GM12873 (cell line): ENCODE results near the gene MYH15.

Experiments used
- TF ChIP-seq, protein P1 (sequence below): IDR thresholded peaks from 2 replicates; pipeline ENCODE4 v1.5.1; 2012; ENCODE audit warnings: low read depth, mild to moderate bottlenecking, moderate library complexity, low read length, control low read depth; ENCODE audit not compliant: insufficient read depth; ENCODE audit errors: missing control alignments

The MYH15 gene

DNA sequence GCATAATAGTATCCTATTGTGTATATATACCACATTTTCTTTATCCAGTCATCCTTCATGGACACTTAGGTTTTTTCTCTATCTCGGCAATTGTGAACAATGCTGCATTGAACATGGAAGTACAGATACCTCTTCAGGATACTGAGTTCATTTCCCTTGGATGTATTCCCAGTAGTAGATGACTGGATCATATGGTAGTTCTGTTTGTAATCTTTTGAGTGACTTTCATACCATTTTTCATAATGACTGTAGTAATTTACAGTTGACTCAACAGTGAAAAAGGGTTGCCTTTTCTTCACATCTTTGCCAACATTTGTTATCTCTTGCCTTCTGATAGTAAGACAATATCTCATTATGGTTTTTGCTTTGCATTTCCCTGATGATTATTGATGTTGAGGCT lies 21.8 kb downstream of the MYH15 start:
- TF ChIP-seq, protein P1, sequence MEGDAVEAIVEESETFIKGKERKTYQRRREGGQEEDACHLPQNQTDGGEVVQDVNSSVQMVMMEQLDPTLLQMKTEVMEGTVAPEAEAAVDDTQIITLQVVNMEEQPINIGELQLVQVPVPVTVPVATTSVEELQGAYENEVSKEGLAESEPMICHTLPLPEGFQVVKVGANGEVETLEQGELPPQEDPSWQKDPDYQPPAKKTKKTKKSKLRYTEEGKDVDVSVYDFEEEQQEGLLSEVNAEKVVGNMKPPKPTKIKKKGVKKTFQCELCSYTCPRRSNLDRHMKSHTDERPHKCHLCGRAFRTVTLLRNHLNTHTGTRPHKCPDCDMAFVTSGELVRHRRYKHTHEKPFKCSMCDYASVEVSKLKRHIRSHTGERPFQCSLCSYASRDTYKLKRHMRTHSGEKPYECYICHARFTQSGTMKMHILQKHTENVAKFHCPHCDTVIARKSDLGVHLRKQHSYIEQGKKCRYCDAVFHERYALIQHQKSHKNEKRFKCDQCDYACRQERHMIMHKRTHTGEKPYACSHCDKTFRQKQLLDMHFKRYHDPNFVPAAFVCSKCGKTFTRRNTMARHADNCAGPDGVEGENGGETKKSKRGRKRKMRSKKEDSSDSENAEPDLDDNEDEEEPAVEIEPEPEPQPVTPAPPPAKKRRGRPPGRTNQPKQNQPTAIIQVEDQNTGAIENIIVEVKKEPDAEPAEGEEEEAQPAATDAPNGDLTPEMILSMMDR = no peak

DNA sequence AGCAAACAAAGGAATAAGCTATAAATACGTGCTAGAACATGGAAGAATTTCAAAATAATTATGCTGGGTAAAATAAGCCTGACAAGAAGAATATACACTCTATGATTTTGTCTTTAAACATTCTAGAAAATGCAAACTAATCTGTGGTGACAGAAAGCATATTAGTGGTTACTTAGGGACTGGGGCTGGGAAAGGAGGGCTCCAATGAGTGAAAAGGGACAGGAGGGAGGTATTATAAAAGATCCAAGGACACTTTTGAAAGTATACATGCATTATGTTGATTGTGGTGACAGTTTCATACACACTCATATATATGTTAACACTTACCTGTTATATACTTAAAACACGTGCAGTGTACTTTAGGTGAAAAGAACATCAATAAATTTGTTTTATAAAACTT lies 23.0 kb downstream of the MYH15 start:
- TF ChIP-seq, protein P1 = no peak

DNA sequence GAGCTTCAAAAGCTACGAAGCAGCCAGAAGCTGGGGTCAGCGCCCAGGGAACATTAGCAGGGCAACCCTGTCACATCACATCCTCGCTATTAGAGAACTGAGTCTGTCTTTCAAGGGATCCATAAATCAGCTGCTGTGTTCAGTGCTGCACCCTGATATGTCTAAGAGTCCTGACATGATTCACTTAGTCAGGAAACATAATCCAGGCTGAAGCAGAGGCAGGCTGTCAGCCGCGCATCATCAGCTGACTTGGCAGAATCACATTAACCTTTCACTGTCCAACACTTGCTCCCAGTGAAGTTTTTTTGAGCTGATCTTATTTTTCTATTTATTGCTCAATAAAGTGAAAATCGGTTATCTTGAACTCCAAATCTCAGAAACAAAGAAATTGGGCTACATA lies 23.5 kb downstream of the MYH15 start:
- TF ChIP-seq, protein P1 = no peak

DNA sequence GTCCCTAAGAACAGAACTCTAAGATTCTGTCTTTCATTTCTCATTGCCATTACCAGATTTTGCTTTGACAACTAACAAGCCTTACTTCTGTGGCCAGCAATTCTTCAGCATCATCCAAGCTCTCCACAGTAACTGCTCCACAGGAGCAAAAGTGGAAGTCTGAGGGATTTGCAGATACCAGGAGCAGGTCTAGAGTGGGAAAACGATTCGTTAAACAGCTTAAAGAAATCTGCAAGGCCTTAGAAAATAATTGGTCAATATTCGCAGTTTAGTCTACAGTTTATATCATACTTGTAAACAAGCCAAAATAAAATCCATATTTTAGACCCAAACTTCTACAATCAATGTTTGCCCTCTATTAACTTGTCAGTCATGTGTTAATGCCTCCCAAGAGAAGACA lies 24.1 kb downstream of the MYH15 start:
- TF ChIP-seq, protein P1 = no peak

DNA sequence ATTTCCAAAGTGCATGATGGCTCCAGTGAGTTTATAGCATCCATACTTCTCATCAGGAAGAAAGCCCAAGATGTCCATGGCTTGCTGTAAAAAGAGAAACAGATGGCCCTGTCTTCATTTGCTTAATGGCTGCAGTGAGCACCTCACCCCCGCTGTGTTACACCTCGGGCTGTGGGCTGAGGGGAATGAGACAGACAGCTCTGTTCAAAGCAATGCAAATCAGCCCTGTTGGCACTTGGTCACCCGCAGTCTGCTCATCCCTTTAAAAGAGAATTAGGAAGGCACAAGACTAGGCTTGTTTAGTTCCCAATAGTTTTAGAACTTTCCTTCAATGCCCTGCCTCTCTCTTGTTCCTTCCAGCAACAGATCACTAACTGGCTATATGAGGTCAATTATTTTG lies 25.2 kb downstream of the MYH15 start:
- TF ChIP-seq, protein P1 = no peak

DNA sequence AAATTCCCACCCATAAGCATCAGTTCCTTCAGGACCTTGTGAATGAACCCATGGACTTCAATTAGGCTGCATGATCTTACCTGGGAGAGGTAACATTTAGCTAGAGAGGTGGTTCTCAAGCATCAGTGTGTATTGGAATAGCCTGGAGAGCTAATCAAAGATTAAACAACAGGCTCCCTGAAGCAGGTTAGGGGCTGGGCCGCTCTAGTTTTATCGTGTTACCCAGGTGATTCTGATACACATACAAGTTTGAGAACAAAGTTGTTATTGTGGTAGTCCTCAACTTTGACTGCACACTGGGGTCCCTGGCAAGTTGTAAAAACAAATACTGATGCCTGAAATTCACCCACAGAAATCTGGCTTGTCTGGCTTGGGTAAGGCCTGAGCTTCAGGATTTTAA lies 31.2 kb downstream of the MYH15 start:
- TF ChIP-seq, protein P1 = no peak

DNA sequence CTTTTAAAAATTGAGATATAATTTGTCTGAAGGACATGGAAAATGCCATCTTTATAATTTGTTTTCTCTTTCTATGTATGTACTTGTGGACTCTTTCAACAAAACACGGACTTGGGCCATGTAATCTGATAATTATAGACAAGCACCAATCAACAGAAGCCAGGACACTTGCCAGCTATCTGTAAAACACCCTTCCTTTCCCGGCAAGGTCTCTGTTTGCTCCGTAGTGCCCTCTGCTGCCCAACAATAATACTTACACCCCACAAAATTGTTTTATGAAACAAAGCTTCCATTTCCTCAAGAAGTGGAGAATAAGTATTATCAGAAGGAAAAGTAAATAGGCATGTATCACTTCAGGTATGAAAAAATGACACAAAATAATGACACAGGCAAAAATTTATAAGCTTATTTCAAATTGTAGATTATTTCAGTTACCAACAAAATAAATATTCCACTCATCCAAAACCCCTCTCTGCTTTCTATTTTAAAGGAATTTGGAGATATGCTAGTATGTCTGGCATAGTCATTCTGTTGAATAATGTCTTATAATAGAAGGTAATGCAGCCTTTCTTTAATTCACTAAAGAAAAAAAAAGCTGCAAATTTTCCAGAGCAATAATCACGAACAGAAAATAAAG lies 32.8 kb downstream of the MYH15 start:
- TF ChIP-seq, protein P1 = peak; percentile 71
